ENCODE results near the gene EPHA3.

- TF ChIP-seq JUN (CRISPR knock-in tag; IDR thresholded peaks at IDR 0.05) (no peak), ATF3 (CRISPR knock-in tag; conservative IDR thresholded peaks at IDR 0.05) (no peak), CTCF (IDR thresholded peaks at IDR 0.05) (no peak), CREB1 (CRISPR knock-in tag; IDR thresholded peaks at IDR 0.05) (no peak), ZNF232 (CRISPR knock-in tag; IDR thresholded peaks at IDR 0.05) (no peak), ARID4B (CRISPR knock-in tag; IDR thresholded peaks at IDR 0.05; ENCODE audit: borderline replicate concordance) (no peak), USF1 (CRISPR knock-in tag; IDR thresholded peaks at IDR 0.05) (no peak), AFF4 (CRISPR knock-in tag; IDR thresholded peaks at IDR 0.05; ENCODE audit: borderline replicate concordance) (no peak), KAT7 (CRISPR knock-in tag; IDR thresholded peaks at IDR 0.05; ENCODE audit: borderline replicate concordance) (no peak)
Observed at GRCh38 chr3:89171687-89172545, 64.5 kb downstream of the EPHA3 start.

All from WTC11 (cell line).